AG09309 (cell line): ENCODE data around the gene CYP2J2.
"Not testable (repeated sequence)": the region's sequence is repeated elsewhere in the genome, so short reads cannot be mapped to it uniquely, and the experiment has no call there.

ENCODE experiments used
- DNase-seq: peaks from one replicate; pipeline ENCODE4 v3.0.0-alpha.2; 2010; ENCODE audit warnings: low read depth
- H3K4me3 ChIP-seq: 2 replicates; pipeline ENCODE4 v1.5.1; 2011; ENCODE audit warnings: mild to moderate bottlenecking, low read depth, low read length, moderate library complexity; ENCODE audit not compliant: control insufficient read depth
- CTCF ChIP-seq: IDR thresholded peaks from 2 replicates; pipeline ENCODE4 v1.5.1; 2011; ENCODE audit warnings: mild to moderate bottlenecking, low read depth, low read length, inconsistent platforms; ENCODE audit not compliant: insufficient read depth, control insufficient read depth; ENCODE audit errors: missing control alignments

Gene CYP2J2

DNA sequence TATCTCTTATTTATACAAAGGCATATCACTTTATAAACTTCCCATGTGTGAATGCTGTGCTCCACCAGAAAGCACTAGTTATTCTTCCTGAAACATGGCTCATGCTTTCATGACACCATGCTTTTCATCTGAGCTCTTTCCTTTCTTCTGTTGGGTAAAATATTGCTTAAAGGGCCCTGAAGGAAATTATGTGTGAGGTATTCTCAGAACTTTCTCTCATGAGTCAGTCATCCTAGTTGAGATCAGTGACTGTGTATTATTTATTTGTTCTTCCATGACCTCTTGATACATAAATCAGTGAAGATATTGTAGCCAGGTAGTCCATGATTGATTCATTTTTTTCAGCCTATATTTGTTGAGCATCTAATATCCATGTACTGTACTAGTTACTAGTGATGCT, 54.8 kb downstream of the CYP2J2 start:
- TF ChIP-seq CTCF: no peak
- no peak for DNase-seq
- H3K4me3 ChIP-seq: no peak overlapping the region

DNA sequence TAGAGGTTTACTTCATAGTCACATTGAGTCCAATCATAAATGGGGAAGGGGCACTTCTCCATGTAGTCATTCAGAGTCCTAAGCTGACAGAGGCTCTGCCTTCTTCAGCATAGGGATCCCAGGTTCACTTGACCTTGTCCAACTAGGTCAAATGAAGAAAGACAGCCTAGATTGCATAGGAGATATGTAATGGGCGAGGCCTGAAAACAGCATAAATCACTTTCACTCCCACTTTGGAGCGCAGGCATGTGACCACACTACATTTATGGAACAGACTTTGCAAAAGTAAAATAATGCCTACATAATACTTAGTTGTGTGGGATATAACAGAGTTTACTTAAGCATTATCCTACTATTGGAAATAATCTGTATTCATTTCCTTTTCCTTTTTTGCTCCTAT, 60.1 kb downstream of the CYP2J2 start:
- no peak for TF ChIP-seq CTCF
- H3K4me3 ChIP-seq: no peak overlapping the region
- no peak for DNase-seq

DNA sequence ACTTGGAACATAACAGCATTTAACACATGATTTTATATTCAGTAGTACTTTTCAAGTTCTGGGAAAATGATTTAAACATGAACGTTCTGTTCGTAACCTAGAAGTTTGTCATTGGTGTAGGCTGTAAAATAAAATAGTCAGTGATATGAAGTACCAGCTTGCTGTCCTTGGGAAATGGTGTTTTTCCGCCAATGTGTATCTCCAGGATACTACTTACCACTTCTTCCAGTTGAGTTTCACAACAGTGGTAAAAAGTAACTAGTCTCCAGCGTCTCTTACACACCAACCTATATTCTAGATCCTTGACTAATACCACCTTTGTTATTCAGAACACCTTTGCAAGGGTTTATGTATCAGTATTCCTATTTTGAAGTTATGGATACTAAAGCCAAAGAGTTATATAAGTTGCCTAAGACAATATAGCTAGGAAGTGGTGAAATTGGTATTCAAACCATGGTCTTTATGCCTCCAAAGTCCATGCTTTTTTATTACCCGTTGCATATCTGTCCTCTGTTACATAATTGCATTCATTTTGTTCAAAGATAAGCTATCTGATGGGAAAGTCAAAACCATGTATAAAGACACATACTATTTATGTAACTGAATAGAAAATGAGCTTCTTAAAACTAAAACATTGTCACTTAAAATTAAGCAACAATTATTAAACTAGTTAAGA, 68.8 kb downstream of the CYP2J2 start:
- H3K4me3 ChIP-seq: no peak overlapping the region
- no peak for DNase-seq
- TF ChIP-seq CTCF: no peak

GRCh38 chr1:59856725-59857338, 69.7 kb downstream of the CYP2J2 start:
- H3K4me3 ChIP-seq: no peak overlapping the region
- DNase-seq: no peak
- TF ChIP-seq CTCF: no peak

DNA sequence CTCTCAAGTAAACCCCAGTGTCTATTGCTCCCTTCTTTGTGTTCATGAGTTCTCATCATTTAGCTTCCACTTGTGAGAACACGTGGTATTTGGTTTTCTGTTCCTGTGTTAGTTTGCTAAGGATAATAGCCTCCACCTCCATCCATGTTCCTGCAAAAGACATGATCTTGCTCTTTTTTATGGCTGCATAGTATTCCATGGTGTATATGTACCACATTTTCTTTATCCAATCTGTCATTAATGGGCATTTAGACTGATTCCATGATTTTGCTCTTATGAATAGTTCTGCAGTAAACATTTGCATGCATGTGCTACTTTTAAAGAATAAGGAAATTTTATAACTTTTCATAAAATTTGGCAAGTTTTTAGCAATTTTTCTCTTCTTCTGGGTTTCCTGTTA, 71.3 kb downstream of the CYP2J2 start:
- not testable (repeated sequence) for H3K4me3 ChIP-seq, DNase-seq

DNA sequence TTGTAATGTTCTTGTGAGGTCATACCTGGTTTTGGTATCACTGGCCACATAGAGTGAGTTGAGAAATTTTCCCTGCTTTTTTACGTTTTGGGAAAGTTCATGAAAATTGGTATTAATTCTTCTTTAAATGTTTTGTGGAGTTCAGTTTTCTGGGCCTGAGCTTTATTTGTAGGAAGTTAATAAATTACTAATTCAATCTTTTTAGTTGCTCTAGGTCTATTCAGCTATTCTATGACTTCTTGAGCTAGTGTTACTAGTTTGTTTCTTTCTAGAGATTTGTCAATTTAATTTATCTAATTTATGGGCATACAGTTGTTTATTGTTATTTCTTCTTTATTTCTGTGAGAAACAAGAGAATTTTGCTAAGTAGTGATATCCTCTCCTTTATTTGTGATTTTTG, 74.5 kb downstream of the CYP2J2 start:
- no peak for TF ChIP-seq CTCF

DNA sequence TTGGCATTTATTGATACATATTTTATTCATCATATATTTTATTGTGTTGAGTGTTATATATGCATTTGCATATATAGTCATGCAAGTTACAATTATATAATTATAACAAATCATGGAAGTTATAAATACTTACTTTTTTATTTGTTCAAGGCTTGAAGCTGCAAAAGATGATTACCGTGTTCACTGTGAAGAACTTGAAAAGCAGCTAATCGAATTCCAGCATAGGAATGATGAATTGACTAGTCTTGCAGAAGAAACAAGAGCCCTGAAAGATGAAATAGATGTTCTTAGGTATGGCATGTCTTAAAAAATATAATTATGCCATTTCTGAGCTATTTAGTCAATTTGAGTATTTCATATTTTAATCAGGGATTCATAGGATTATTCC, 79.7 kb downstream of the CYP2J2 start:
- DNase-seq: no peak
- H3K4me3 ChIP-seq: no peak overlapping the region
- TF ChIP-seq CTCF: no peak

More for the DNA sequence above, 74.5 kb downstream of the CYP2J2 start:
- DNase-seq: no peak
- no peak overlapping the region for H3K4me3 ChIP-seq
